LNCAP (cell line): ENCODE measurements around the gene TMED1.
A peak's percentile ranks its signal among the peaks of the same experiment; 100 is the strongest.

Source experiments
- TF ChIP-seq, protein P1 (sequence below): fragments of 450-650 bp; IDR thresholded peaks from 2 replicates; pipeline ENCODE4 v1.5.1; 2017; ENCODE audit warnings: mild to moderate bottlenecking

TMED1 gene

DNA sequence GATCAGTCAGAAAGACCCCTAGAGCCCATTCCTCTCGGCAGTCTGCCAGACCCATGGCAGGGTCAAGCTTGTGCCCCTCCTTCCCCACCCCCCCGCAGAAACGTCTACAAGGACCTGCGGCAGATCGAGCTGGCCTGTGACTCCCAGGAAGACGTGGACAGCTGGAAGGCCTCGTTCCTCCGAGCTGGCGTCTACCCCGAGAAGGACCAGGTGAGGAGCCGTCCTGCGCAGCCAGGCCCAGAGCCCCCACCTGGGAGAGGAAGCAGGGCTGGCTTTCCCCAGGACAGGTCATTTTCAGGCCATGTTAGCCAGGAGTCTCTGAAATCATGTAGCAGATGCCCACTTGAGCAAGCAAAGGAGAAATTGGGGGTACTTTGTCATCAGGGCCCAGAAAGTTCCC is 12.3 kb downstream of the TMED1 start:
- TF ChIP-seq, protein P1, sequence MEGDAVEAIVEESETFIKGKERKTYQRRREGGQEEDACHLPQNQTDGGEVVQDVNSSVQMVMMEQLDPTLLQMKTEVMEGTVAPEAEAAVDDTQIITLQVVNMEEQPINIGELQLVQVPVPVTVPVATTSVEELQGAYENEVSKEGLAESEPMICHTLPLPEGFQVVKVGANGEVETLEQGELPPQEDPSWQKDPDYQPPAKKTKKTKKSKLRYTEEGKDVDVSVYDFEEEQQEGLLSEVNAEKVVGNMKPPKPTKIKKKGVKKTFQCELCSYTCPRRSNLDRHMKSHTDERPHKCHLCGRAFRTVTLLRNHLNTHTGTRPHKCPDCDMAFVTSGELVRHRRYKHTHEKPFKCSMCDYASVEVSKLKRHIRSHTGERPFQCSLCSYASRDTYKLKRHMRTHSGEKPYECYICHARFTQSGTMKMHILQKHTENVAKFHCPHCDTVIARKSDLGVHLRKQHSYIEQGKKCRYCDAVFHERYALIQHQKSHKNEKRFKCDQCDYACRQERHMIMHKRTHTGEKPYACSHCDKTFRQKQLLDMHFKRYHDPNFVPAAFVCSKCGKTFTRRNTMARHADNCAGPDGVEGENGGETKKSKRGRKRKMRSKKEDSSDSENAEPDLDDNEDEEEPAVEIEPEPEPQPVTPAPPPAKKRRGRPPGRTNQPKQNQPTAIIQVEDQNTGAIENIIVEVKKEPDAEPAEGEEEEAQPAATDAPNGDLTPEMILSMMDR: no peak

DNA sequence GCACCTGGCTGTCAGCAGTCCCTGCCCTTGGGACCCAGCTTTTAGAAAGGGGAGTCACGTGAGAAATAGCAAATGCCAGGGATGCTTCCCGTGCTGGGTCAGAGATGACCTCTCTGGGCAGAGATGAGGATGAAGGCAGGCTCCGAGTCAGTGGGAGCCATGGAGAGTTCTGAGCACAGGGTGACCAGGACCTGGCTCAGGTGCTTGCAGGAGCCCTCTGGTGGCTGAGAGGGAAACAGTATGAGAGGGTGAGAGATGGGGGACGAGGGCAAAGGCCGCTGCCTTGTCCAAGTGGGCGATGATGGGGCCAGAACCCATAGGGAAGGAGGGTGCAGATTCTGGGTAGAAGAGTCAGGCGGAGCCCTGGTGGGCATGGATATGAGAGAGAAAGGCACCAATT is 15.8 kb downstream of the TMED1 start:
- TF ChIP-seq, protein P1: peak; percentile 28; the same call in 1 of the 2 replicates

DNA sequence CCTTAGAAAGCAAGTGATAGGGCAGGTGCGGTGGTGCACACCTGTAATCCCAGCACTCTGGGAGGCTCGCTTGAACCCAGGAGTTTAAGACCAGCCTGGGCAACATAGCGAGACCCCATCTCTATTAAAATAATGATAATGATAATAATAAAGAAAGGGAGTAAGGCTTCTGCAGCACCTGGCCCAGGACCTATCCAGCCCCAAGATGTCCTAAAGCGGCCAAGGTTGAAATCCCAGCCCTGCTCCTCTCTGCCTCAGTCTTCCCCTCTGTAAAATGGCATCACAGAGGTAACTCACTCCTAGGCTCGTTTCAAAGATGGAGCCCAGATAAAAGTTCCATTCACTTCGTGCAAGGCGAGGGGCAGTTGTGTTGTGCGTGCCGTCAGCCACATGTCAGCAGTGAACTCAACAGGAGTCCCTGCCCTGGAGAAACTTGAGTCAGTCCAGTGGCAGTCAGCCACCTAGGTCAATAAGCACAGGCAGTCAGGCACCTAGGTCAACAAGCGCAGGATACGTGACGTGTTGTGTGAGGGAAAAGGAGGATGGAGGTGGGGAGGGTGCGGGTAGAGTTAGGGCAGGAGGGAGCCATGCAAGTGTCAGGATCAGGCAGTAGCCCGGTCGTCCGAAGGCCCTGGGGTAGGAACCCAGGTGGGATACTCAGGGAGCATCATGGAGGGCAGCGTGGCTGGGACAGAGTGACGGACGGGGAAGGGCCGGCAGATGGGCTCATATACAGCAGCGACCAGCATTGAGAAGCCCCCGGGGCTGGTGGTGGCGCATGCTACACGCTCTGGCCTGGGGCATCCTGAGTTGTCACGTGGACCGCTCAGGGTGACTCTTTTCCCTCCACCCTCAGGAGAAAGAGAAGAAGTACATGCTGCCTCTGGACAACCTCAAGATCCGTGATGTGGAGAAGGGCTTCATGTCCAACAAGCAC is 16.6 kb downstream of the TMED1 start:
- TF ChIP-seq, protein P1: no peak

DNA sequence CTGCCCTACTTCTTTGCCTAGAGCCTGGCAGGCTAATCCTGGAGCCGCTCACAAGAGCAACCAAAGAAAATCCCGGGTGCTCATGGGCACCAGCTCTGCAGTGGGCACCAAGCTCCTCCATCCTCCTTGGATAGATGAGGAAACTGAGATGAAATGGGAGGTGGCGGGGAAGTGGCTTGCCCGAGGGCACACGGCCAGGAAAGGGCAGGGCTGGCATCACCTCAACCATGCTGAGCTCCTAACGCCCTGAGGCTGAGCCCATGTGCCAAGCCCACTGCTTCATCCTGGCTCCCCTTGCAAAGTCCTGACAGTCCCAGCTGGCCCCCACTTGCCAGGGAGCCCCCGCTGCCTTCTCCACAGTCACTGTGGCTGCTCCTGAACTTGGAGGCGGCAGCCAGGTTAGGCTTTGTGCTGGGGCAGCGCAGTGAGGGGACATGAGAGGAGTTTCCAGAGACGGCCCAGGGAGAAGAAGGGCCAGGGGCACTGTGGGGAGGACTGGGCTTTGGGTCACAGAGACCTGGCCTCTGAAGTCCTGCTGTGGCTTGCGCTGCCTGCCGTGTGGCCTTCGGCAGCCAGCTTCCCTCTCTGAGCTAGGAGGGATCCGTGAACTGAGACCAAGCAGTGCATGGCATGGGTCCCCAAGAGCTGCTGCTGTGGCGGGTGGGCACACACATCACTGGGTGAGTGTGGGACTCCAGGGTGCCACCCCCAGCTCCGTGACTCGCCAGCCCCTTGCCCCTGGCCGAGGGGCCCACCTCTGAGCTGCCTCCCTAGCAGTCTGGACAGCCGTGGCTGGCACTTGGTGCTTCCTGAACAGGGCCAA is 17.5 kb downstream of the TMED1 start:
- TF ChIP-seq, protein P1: no peak

DNA sequence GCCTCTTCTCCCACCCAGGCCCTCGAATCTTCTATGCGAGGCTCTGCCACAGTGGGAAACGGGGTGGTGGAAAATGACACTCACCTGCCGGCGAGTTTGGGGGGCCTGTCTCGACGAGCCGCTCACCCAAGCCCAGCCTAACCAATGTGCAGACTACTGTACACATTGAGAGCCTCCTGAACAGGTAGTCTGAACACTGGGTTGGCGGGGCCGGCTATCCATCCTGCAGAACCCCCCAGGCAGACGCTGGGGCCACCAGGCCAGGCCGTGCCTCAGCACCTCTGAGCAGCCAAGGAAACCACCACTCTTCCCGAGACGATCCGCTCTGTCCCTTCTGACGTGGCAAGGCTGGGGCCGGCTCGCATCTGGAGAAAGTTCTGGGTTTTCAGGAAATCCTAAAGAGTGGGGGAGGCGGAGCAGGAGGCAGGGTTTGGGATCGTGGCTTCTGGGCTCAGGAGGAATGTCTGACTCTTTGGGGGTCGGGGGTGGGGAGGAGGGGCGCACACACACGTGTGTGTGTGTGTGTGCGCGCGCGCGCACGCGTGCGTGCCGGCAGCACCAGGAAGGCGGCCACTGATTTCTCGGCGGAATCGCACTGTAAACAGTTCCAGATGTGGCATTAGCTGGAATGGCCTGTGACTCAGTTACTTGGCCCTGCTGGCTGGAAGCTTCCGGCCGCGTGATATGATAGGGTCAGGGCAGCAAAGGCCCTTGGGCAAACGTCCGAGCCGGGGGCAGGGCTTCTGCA is 18.5 kb downstream of the TMED1 start:
- TF ChIP-seq, protein P1: no peak

DNA sequence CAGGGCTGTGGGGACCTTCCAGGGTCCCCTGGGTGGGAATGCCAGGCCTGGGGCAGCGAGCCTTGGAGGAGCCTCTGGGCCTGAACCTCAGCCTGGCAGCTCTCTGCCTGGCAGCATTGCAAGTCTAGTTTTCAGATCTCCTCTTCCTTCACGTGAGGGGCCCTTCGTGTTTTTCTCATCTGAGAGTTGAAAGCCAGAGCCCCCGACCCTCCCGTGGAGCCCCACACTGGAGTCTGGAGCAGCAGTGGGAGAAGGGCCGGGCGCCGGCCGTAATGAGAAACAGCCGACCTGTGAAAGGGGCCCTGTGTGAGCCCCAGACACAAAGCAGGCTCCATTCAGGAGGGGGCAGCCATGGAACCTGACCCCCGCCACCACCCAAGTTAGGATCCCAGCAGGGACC is 19.3 kb downstream of the TMED1 start:
- TF ChIP-seq, protein P1: no peak

DNA sequence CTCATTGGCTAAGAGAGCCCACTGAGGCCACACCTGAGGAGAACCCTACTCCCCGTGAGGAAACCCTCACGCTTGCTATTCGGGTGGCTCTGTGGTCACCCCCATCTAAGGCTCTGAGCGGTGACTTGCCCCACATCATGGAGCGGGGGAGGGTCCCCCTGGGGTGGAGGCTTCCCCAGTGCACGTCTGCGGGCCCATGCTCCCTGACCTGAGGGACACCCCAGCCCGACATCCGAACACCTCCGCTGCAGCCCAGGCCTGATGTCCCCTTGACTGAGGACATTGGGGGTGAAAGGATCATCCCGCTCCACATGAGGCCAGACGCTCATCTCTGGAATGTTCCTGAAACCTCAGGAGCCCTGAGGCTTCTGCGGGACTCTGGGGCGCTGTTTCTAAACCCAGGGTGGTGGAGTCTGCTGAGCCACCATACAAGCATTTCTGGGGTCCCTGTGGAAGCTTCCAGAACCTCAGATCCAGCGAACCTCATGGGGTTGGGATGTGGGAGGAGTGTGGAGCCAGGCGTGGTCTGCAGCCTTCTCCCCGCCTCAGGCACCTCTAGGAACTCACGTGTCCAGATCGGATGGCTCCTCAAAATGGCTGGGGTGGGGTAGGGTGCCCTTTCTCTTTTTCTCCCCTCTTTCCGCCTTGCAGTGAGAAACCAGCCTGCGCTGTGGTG is 19.9 kb downstream of the TMED1 start:
- TF ChIP-seq, protein P1: no peak
